Gastroesophageal sphincter (tissue), 3 donors: Measurements from ENCODE around the gene KCNN3.

Experiments
- CTCF ChIP-seq, 4 experiments: fragments of 200-600 bp in 2 of 4; fragments of 450-650 bp in 2 of 4; sonication (generic) in 1 of 4; IDR thresholded peaks; one replicate each; pipeline ENCODE4 v1.5.1; 2017 to 2019; ENCODE audit warnings: antibody characterized with exemption in 4 of 4, mild to moderate bottlenecking in 2 of 4, moderate library complexity in 2 of 4
- EP300 ChIP-seq: sonication (generic); formaldehyde crosslinking; IDR thresholded peaks from one replicate; pipeline ENCODE4 v1.6.1; 2017; ENCODE audit warnings: antibody characterized with exemption, mild to moderate bottlenecking
- POLR2A ChIP-seq, 2 donors: fragments of 450-650 bp; IDR thresholded peaks; one replicate each; pipeline ENCODE4 v1.6.1; 2017; ENCODE audit warnings: antibody characterized with exemption in 2 of 2, mild to moderate bottlenecking in 2 of 2, moderate library complexity in 1 of 2

GRCh38 chr1:154856544-154856943, 13.5 kb downstream of the KCNN3 start:
- TF ChIP-seq CTCF (IDR thresholded peaks at IDR 0.05), result no peak
- no peak for TF ChIP-seq EP300
- no peak for TF ChIP-seq POLR2A (IDR thresholded peaks at IDR 0.05)
